BJ (cell line): ENCODE measurements around the gene PKHD1. TPM values are rescaled to one million over a fixed set of nuclear protein-coding genes. Genes with fewer than 3 reads are reported as not detected.

ENCODE experiments used
- CTCF ChIA-PET: fragments of 350-600 bp; formaldehyde crosslinking; extraction: SDS; loops from one replicate; lab custom pipeline; 2021; ENCODE audit warnings: antibody characterized with exemption, inconsistent platforms; lab: Yijun Ruan, JAX
- POLR2A ChIA-PET: fragments of 300-600 bp; sonication (Branson Sonifier 250); formaldehyde crosslinking; extraction: SDS; loops from one replicate; lab custom pipeline; 2021; ENCODE audit warnings: antibody characterized with exemption; lab: Charles Lee
- DNase-seq: peaks from one replicate; pipeline ENCODE4 v3.0.0-alpha.2; 2011; ENCODE audit warnings: low read depth
- H3K27me3 ChIP-seq: 2 replicates; pipeline ENCODE4 v1.6.0; 2011; ENCODE audit warnings: low read length; ENCODE audit not compliant: control insufficient read depth, insufficient read depth
- H3K36me3 ChIP-seq: 2 replicates; pipeline ENCODE4 v1.5.1; 2011; ENCODE audit warnings: low read length; ENCODE audit not compliant: control insufficient read depth, insufficient read depth
- H3K4me3 ChIP-seq: 2 replicates; pipeline ENCODE4 v1.5.1; 2011; ENCODE audit warnings: low read depth, mild to moderate bottlenecking, control low read depth, low read length
- polyA plus RNA-seq: library from polyadenylated mRNA; depleted of rRNA; stranded (reverse); fragments of >200 nt; gene quantifications from 2 replicates; pipeline ENCODE4 v1.2.3, GENCODE V29; 2011
- TF ChIP-seq, protein P1 (sequence below): IDR thresholded peaks from 2 replicates; pipeline ENCODE4 v1.5.1; 2011; ENCODE audit warnings: low read depth, mild to moderate bottlenecking, control low read depth, inconsistent platforms, low read length, moderate library complexity; ENCODE audit not compliant: insufficient read depth

PKHD1 gene
- polyA plus RNA-seq, 1 experiment, result not detected

DNA sequence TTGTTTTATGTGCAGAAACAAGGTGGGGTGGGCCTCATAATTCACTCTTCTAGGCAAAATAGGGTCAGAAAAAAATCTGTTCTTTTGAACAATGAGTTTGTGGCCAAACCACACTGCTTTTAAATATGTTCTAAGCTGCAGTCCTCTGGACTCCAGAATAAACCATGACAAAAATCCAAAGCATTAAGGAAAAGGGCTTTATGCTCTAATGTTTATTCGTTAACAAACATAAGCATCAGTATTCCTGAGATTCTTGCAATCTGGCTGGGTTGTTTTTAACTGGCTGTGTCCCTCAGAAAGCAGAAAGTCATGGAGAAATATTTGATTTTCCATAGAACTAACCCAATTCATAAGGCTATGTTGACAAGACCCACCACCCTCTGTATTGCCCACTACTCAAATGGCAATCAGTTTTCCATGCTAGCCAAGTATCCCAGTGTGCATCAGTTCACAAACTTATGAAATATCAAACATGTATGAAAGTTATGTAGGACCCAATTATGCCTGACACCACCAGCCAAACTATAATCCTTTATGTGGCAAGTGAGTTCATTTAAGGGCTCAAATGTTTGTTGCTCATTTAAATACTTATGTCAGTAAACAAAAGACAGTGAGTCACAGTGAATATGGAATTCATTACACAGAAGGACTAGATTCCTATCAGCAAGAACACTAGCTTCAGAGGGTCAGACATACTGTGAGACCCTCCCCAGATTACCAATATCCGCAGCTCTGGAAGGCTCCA lies 45.1 kb downstream of the PKHD1 start:
- CTCF ChIA-PET, result no interaction called here
- no peak for DNase-seq
- POLR2A ChIA-PET, result no interaction called here
- TF ChIP-seq, protein P1, sequence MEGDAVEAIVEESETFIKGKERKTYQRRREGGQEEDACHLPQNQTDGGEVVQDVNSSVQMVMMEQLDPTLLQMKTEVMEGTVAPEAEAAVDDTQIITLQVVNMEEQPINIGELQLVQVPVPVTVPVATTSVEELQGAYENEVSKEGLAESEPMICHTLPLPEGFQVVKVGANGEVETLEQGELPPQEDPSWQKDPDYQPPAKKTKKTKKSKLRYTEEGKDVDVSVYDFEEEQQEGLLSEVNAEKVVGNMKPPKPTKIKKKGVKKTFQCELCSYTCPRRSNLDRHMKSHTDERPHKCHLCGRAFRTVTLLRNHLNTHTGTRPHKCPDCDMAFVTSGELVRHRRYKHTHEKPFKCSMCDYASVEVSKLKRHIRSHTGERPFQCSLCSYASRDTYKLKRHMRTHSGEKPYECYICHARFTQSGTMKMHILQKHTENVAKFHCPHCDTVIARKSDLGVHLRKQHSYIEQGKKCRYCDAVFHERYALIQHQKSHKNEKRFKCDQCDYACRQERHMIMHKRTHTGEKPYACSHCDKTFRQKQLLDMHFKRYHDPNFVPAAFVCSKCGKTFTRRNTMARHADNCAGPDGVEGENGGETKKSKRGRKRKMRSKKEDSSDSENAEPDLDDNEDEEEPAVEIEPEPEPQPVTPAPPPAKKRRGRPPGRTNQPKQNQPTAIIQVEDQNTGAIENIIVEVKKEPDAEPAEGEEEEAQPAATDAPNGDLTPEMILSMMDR, result no peak
- Histone ChIP-seq H3K36me3 (no peaks in the 10 kb centered on the region), H3K27me3 (no peaks in the 10 kb centered on the region), H3K4me3 (no peak overlapping the region)

DNA sequence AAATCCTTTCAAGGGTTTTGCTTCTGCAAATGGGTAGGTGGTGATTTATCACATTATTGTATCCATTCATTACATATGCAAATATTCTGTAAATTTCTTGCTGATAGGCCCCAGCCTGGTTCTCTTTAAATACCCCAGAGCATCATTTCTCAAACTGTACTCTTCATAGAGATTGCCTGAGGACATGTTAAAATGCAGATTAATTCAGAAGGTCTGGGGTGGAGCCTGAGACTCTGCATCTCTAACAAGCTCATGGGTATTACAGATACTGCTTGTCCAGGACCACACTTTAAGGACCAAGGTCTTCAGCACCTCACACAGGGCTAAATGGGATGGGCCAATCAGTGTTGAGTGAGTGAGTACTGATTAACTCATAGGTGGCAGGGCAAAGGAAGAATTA lies 46.3 kb downstream of the PKHD1 start:
- ChIA-PET POLR2A (no interaction called here), CTCF (interaction anchor here (1.0 kb wide), 1 partner anchor 9 kb away, joined by 4 read pairs; no protein-coding TSS in a partner anchor)
- no peak for DNase-seq
- TF ChIP-seq, protein P1, result no peak
- no peaks in the 10 kb centered on the region for H3K36me3 ChIP-seq
- no peak overlapping the region for H3K4me3 ChIP-seq
- no peaks in the 10 kb centered on the region for H3K27me3 ChIP-seq

DNA sequence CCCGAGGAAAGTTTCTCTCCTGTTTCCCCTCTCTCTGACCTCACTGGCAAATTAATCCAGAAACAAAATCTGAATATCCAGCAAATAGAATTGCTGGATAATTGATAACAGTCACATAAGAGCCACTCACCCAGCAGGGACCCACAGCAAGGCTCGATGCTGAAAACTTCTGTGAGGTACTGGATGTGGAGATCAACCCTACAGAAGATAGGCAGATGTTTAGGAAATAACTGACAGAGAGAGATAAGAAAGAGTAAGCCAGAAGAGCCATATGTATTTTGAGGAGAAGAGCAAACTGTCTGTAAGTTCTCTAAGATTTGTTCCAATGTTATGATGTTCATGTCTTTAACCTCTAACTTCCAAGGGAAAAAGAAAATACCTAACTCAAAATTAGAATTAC lies 59.7 kb downstream of the PKHD1 start:
- H3K36me3 ChIP-seq, result no peaks in the 10 kb centered on the region
- H3K27me3 ChIP-seq, result no peaks in the 10 kb centered on the region
- ChIA-PET CTCF (no interaction called here), POLR2A (no interaction called here)
- TF ChIP-seq, protein P1, result no peak
- no peak overlapping the region for H3K4me3 ChIP-seq
- no peak for DNase-seq

DNA sequence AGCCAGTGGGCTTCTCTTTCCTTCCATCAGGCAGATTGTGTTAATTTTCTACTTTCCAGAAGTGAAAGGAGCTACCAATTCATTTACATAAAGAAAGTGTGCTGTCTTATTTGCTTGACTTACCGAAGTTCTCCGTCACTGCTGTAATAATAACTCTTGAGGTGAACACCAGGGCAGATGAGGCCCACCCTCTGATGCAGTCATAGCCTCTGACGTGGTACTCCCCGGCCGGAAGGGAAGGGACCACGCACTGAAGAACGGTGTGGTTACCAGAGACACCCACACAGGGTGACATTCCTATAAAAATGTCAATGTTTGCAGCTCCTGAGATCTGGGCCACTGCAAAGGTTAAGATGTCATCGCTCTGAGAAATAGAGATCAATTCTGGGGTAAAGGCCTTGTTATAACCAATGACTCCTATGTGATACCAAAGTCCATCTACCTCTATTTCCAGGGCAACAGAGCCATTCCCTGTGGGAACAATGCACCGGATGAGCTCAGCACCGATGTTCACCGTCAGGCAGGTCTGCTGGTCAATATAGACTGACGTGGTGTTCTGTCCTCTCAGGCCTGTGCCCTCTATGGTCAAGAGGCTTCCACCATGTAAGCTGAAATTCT lies 62.9 kb downstream of the PKHD1 start:
- CTCF ChIA-PET, result no interaction called here
- POLR2A ChIA-PET, result no interaction called here
- TF ChIP-seq, protein P1, result no peak
- no peak overlapping the region for H3K4me3 ChIP-seq
- no peaks in the 10 kb centered on the region for H3K36me3 ChIP-seq
- no peaks in the 10 kb centered on the region for H3K27me3 ChIP-seq
- DNase-seq, result no peak

DNA sequence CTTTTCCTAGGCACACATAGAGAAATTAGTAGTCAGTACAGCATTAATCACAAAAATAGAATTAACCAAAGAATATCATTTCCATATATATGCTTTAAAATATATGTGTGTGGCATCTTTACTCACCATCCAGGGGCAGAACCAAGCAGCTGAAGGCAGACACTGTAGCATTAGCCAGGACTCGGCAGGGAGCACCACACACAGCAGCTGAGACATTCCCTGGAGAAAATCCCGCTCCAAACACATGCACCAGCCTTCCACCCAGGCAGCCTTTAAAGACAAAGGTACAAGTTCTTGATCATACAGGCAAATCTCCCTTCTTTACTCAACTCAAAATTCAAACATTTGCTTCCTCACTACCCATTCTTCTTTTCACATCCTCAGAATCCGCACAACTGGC lies 64.7 kb downstream of the PKHD1 start:
- H3K27me3 ChIP-seq, result no peaks in the 10 kb centered on the region
- no peak overlapping the region for H3K4me3 ChIP-seq
- no peak for DNase-seq
- POLR2A ChIA-PET, result no interaction called here
- TF ChIP-seq, protein P1, result no peak
- no peaks in the 10 kb centered on the region for H3K36me3 ChIP-seq
- CTCF ChIA-PET, result interaction anchor here (1.6 to 2.2 kb wide), 2 partner anchors 10 to 27 kb away, joined by 8 to 10 read pairs; no protein-coding TSS in a partner anchor
